ENCODE data around the gene PARL. TPM values are rescaled to one million over a fixed set of nuclear protein-coding genes. Genes with fewer than 3 reads are reported as not detected.

PARL gene
- total and polyA plus RNA-seq, 9 donors = 32.7 to 65.0 (median 55.6) TPM

DNA sequence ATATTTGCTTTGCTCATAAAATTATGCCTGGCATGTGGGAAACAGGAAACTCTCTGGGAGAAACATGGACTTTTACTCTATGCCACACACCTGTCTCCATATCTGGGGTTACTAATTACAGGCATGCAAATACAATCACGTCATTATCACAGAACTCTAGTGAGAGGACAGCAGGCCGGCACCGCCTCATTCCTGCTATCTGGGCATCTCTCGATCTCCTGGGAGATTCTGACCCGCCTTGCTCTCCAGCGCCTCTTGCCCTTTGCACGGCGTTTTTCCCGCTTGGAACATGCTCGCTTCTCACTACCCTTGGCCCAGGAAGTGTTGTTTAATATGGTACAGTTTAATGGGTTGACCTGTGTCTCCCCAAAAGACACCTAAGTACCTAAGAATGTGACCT is 45.4 kb upstream of the PARL start:
- intact Hi-C loops (cut with DNase I) = no loop called here
- WGBS, 3 donors = 91 to 97% (median 94%) methylated on average over 10 of the region's 10 CpGs
- H3K27me3 ChIP-seq = no peaks in the 10 kb centered on the region
- H3K4me3 ChIP-seq = no peak overlapping the region
- DNase-seq = no peak
- H3K36me3 ChIP-seq = no peaks in the 10 kb centered on the region
- H3K4me1 ChIP-seq (ENCODE audit: insufficient read depth) = no peaks in the 10 kb centered on the region
- H3K27ac ChIP-seq = no peak overlapping the region
- no peaks in the 10 kb centered on the region for H3K9me3 ChIP-seq
- no peak for TF ChIP-seq POLR2A (IDR thresholded peaks at IDR 0.05)
- no peak for TF ChIP-seq CTCF (IDR thresholded peaks at IDR 0.05)
- no peak for TF ChIP-seq EP300 (IDR thresholded peaks at IDR 0.05)

DNA sequence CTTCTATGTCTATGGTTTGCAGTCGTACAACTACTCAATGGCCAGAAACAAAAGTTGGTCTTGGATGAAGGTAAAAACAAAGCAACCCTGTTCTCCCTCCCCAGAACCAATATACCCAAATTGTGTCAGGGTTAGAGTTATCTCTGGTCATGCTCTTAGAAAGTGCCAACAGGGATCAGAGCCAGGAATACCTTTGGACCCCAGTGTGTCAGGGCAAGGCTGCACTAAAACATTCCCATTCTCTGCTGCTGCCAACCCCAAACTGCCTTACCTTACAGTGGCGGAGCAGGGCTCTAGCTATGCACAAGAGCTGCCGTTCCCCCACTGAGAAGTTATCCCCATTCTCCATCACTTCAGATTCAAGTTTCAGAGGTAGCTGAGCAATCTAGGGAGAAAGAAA is 42.4 kb upstream of the PARL start:
- no peaks in the 10 kb centered on the region for H3K27me3 ChIP-seq
- intact Hi-C loops (cut with DNase I) = no loop called here
- no peaks in the 10 kb centered on the region for H3K36me3 ChIP-seq
- TF ChIP-seq EP300 (IDR thresholded peaks at IDR 0.05) (no peak), POLR2A (IDR thresholded peaks at IDR 0.05) (no peak), CTCF (IDR thresholded peaks at IDR 0.05) (no peak)
- no peak overlapping the region for H3K27ac ChIP-seq
- no peaks in the 10 kb centered on the region for H3K9me3 ChIP-seq
- H3K4me3 ChIP-seq = no peak overlapping the region
- WGBS, 3 donors = 93 to 96% (median 96%) methylated on average over 3 of the region's 3 CpGs
- no peak for DNase-seq
- H3K4me1 ChIP-seq (ENCODE audit: insufficient read depth) = no peaks in the 10 kb centered on the region

- TF ChIP-seq EP300 (IDR thresholded peaks at IDR 0.05) = no peak
- no peak for TF ChIP-seq CTCF (IDR thresholded peaks at IDR 0.05)
- no peak for TF ChIP-seq POLR2A (IDR thresholded peaks at IDR 0.05)
- H3K4me3 ChIP-seq = no peak overlapping the region
- H3K36me3 ChIP-seq = no peaks in the 10 kb centered on the region
- WGBS, 3 donors = 95 to 96% (median 96%) methylated on average over 7 of the region's 7 CpGs
- H3K27ac ChIP-seq = no peak overlapping the region
- no peaks in the 10 kb centered on the region for H3K9me3 ChIP-seq
- DNase-seq = no peak
- no peaks in the 10 kb centered on the region for H3K4me1 ChIP-seq (ENCODE audit: insufficient read depth)
- H3K27me3 ChIP-seq = no peaks in the 10 kb centered on the region
- intact Hi-C loops (cut with DNase I) = no loop called here
Measured at GRCh38 chr3:183924956-183925355, 40.3 kb upstream of the PARL start.

DNA sequence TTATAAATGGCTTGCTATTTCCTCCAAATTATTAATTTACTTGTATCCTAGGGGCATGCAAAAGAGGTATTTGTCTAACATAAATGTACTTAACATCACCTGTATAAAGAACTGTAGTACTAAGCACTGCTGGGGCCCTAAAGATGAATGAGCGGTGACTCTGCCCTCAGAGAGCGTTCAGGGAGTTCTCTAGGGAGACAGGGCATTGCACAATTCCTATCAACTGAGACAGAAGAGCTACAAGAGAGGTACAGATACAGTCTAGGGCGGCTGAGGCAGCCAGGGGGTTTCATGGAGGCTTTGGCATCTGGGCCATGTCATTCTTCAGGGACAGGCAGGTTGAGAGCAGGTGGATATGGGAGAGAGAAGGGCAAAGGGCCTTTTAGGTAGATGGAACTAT is 39.9 kb upstream of the PARL start:
- no peaks in the 10 kb centered on the region for H3K36me3 ChIP-seq
- no peak overlapping the region for H3K27ac ChIP-seq
- no peak for TF ChIP-seq EP300 (IDR thresholded peaks at IDR 0.05)
- H3K4me3 ChIP-seq = no peak overlapping the region
- no peaks in the 10 kb centered on the region for H3K9me3 ChIP-seq
- intact Hi-C loops (cut with DNase I) = no loop called here
- H3K27me3 ChIP-seq = no peaks in the 10 kb centered on the region
- H3K4me1 ChIP-seq (ENCODE audit: insufficient read depth) = no peaks in the 10 kb centered on the region
- WGBS, 3 donors = 93 to 96% (median 96%) methylated on average over 3 of the region's 3 CpGs
- no peak for DNase-seq

DNA sequence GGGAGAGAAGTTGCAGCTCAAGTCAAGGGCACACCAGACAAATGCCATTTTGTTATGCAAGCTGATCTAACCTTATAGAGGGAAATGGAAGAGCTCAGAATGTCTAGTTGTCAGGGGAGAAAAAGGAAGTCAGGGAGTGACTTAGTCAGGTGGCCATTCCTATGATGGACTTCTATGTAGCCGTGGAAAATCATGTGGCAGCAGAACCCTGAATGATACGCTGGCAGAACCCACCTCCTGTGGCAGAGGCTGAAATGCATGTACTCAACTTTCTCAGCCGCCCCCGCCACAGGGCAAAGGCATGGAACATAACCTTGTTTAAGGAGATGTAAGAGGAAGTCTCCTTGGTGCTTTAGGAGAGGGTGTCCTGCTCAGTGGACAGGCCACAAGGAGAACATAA is 37.7 kb upstream of the PARL start:
- WGBS, 3 donors = 95 to 98% (median 95%) methylated on average over 4 of the region's 4 CpGs
- intact Hi-C loops (cut with DNase I) = no loop called here
- Histone ChIP-seq H3K27me3 (no peaks in the 10 kb centered on the region), H3K4me3 (no peak overlapping the region), H3K27ac (no peak overlapping the region), H3K4me1 (ENCODE audit: insufficient read depth) (no peaks in the 10 kb centered on the region), H3K9me3 (no peaks in the 10 kb centered on the region), H3K36me3 (no peaks in the 10 kb centered on the region)
- TF ChIP-seq CTCF (IDR thresholded peaks at IDR 0.05) (no peak), EP300 (IDR thresholded peaks at IDR 0.05) (no peak), POLR2A (IDR thresholded peaks at IDR 0.05) (no peak)
- no peak for DNase-seq
